Measurements from ENCODE around the gene WDFY4.

The WDFY4 gene

DNA sequence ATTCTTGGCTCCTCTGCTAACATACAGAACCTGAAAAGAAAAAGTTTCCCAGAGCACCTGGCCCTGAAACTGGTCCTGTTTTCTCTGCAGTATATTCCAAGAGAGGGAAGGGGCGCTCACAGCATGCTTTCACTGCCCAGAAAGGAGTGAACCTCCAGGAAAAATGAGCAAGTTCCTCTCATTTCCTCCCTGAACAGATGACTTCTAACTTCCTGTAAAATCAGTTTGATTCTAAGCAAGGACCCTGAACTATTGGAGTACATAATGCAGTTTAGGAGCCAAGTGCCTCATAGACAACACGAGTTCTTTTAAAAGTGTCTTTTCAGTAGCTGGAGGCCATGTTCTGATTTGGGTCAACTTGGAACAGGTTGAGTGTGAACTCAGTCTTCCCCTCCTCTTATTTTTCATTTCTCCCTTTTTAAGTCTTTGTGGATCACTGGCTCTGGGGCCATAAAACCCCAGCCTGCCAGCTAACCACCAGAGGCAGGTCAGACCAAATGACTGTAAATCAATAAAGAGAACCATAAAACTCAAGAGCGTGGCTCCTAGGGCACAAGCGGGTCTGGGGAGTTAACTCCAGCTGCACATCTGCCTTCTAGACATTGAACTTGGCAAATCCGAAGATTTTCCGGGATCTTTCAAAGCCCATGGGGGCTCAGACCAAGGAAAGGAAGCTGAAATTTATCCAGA is 260.9 kb downstream of the WDFY4 start:
- H3K4me3 ChIP-seq (ENCODE audit: low read length): no peak overlapping the region
- TF ChIP-seq, protein P1, sequence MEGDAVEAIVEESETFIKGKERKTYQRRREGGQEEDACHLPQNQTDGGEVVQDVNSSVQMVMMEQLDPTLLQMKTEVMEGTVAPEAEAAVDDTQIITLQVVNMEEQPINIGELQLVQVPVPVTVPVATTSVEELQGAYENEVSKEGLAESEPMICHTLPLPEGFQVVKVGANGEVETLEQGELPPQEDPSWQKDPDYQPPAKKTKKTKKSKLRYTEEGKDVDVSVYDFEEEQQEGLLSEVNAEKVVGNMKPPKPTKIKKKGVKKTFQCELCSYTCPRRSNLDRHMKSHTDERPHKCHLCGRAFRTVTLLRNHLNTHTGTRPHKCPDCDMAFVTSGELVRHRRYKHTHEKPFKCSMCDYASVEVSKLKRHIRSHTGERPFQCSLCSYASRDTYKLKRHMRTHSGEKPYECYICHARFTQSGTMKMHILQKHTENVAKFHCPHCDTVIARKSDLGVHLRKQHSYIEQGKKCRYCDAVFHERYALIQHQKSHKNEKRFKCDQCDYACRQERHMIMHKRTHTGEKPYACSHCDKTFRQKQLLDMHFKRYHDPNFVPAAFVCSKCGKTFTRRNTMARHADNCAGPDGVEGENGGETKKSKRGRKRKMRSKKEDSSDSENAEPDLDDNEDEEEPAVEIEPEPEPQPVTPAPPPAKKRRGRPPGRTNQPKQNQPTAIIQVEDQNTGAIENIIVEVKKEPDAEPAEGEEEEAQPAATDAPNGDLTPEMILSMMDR (conservative IDR thresholded peaks at IDR 0.05; ENCODE audit: low read depth, low read length): no peak
- DNase-seq (ENCODE audit: low read depth): no peak

DNA sequence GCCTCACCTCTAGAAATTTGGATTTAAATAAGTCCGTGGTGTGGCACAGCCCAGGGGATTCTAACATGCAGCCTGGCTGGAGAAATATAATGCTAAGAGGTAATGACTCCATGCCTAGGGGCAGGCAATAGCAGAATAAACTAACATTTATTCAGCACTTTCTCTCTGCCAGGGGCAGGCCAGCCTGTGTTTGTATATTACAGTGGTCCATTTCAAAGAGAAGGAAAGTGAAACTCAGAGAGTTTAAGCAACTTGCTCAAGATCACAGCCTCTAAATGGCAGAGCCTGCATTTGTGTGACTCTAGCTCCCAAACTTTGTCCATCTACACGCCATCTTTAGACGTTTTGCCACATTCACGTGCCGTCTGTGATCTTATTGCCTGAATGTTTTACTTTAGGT is 261.7 kb downstream of the WDFY4 start:
- H3K4me3 ChIP-seq (ENCODE audit: low read length): no peak overlapping the region
- no peak for DNase-seq (ENCODE audit: low read depth)
- TF ChIP-seq, protein P1 (conservative IDR thresholded peaks at IDR 0.05; ENCODE audit: low read depth, low read length): no peak

DNA sequence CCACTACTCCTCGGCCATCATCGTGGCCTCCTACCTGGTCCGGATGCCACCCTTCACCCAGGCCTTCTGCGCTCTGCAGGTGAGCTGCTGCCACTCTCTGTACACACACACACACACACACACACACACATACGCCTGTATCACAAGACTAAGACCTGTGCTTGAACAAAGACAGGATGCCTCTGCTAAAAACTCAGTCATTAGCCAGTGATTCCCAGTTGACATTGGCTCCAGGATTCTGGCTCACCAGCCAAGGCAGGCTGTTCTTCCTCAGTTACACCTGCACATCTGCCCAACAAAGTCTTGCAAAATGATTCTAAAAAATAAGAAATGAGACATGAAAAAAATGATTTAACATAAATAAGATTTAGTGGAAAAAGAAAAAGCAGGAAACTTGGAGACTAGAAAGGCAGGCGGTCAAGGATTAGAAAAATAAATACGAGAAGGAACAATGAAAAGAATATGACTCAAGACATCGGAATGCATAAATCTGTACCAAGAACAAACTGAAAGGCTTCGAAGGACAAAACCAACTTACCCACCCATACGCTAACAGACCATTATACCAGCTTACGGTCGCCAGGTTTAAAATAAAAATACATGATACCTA is 262.3 kb downstream of the WDFY4 start:
- TF ChIP-seq, protein P1 (conservative IDR thresholded peaks at IDR 0.05; ENCODE audit: low read depth, low read length): no peak
- H3K4me3 ChIP-seq (ENCODE audit: low read length): no peak overlapping the region
- peak; percentile 56 for DNase-seq (ENCODE audit: low read depth)

DNA sequence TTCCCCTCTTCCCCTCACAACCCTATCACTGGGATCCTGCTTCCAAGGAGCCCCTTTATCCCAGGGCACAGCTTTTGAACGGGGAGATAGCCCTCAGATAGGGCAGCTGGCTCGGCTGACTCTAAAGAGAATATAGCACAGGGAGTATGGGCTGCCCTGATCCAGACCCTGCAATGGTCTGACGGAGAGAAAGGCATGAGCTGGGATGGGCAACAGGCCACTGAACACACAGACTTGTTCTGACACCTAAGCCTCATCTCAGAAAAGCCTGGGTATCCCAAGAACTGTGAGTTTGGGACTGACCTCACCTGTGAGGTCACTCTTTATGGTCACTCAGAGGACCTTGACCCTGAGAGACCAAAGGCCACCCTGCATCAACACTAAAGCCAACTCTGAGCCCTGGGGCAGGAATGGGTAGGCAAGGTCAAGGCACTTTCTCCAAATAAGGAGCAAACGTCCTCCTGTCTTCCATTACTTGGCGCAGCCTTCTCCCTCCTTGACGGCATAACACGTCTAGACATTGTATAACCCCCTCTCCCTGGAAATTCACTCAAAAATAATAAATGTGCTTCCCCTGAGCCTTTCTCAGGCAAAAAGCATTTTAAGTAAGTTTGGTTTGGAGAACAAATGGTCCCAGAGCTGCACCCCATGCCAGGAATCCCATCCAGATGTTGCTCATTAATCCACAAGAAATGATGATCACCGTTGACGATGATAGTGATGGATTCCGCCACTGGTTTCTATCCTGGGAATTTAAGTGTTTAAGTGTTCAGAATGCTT is 263.2 kb downstream of the WDFY4 start:
- TF ChIP-seq, protein P1 (conservative IDR thresholded peaks at IDR 0.05; ENCODE audit: low read depth, low read length): no peak
- no peak overlapping the region for H3K4me3 ChIP-seq (ENCODE audit: low read length)
- DNase-seq (ENCODE audit: low read depth): no peak

DNA sequence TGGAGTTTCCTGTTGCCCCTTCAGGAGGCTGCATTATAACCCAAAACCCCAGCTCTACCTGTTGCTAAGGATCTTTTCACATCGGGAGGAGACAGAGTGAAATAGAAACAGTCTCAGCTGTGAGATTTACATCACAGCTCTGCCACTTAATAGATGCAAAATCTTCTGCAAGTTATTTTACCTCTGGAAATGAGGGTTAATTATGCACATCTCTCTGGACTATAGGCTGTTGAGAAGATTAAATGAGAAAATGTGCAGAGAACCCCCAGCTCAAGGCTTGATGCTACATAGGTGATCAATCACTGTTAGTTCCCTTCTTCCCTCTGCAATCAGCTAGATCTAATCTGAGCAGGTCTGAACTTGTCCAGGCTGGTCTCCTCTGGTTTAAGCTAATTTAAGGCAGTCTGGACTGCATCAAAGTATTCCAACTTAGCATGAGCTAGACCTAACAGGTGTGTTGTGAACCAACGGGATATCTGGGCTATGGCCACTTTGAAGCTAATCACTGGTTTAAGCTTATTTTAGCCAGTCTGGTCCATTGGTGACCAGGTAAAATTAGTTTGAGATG is 263.9 kb downstream of the WDFY4 start:
- TF ChIP-seq, protein P1 (conservative IDR thresholded peaks at IDR 0.05; ENCODE audit: low read depth, low read length): no peak
- H3K4me3 ChIP-seq (ENCODE audit: low read length): no peak overlapping the region
- DNase-seq (ENCODE audit: low read depth): no peak

DNA sequence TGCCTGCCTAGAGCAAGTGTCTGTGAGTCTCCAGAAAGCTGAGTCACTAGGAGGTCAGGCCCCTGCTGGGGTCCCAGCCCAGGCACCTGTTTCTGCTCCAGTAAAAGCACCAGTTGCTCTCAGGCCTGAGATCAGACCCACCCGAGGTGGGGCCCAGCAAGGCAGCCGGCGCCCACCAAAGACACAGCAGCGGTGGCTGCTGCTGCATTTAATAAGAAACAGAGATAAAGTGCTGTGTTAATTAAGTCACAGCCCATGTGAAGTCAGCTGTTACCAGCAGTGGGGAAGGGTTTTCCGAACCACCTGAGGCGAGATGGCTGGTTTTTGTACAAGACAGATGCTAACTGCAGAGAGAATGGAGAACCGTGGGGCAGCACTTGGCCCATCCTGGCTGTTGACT is 267.0 kb downstream of the WDFY4 start:
- no peak overlapping the region for H3K4me3 ChIP-seq (ENCODE audit: low read length)
- no peak for DNase-seq (ENCODE audit: low read depth)
- TF ChIP-seq, protein P1 (conservative IDR thresholded peaks at IDR 0.05; ENCODE audit: low read depth, low read length): no peak

Measured in retinal pigment epithelial cell (primary cell).